IPS DF 6.9 (cell line): ENCODE results near the gene TMEM107.

ENCODE experiments used
- DNase-seq: peaks from one replicate; pipeline ENCODE4 v3.0.0-alpha.2; 2013; ENCODE audit warnings: low read depth, low spot score
- H3K27ac ChIP-seq: one replicate; pipeline ENCODE4 v1.5.1; 2013; ENCODE audit warnings: low read length, control low read depth
- H3K27me3 ChIP-seq: 2 replicates; pipeline ENCODE4 v1.6.1; 2013; ENCODE audit warnings: mild to moderate bottlenecking, low read length; ENCODE audit not compliant: control insufficient read depth, insufficient read depth
- H3K36me3 ChIP-seq: 2 replicates; pipeline ENCODE4 v1.6.1; 2013; ENCODE audit warnings: low read length; ENCODE audit not compliant: control insufficient read depth, insufficient read depth
- H3K4me1 ChIP-seq: 2 replicates; pipeline ENCODE4 v1.6.1; 2013; ENCODE audit warnings: low read length; ENCODE audit not compliant: control insufficient read depth, insufficient read depth
- H3K4me3 ChIP-seq: 2 replicates; pipeline ENCODE4 v1.5.1; 2013; ENCODE audit warnings: mild to moderate bottlenecking, low read length
- H3K9me3 ChIP-seq: 2 replicates; pipeline ENCODE4 v1.6.1; 2013; ENCODE audit warnings: low read length, inconsistent platforms; ENCODE audit not compliant: control insufficient read depth, insufficient read depth
- WGBS: extraction: QIAGEN DNeasy Blood & Tissue Kit; methylation state at CpG from one replicate; pipeline ENCODE4 v1.1.7; 2013; ENCODE audit warnings: mixed read lengths, missing lambda C conversion rate; ENCODE audit not compliant: insufficient read length, insufficient coverage; 5-methylcytosine and 5-hydroxymethylcytosine counted together

The TMEM107 gene

DNA sequence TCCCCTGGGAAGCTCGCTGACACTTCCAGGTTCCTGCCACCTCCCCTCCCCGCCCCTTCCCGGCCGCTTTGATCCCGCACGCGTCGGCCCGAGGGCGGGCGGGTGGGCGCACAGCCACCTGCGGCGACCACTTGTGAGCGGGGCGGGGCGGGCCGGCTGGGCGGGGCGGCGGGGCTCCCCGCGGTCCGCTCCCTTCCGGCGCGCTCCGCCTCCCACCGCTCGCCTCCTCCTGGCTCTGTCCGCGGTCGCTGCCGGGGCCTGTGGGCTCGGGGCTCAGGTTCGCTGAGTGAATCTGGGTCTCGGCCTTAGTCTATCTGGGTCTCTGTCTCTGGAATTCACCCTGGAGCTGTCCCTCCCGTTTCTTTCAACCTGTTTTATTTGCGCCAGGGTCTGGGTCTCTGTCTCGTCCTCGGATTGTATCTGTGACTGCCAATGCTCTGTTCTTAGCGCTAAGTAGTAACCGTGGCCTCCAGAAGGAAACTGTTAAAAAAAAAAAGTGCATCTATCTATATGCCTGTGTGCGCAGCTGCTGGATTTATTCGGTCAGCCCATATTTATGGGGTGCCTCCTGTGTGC, 49.6 kb downstream of the TMEM107 start:
- DNase-seq: no peak
- no CpG with 5 or more reads among the region's 45 CpGs for WGBS
- H3K4me3 ChIP-seq: peak overlapping the region; percentile 74
- no peaks in the 10 kb centered on the region; the same call in 1 of the 2 replicates for H3K36me3 ChIP-seq
- H3K9me3 ChIP-seq: no peaks in the 10 kb centered on the region
- no peak overlapping the region for H3K27ac ChIP-seq
- H3K4me1 ChIP-seq: 0 out of 2 replicates have a peak, but pooled peaks cover 3% of the 10 kb centered on the region
- peaks cover 37% of the 10 kb centered on the region for H3K27me3 ChIP-seq

DNA sequence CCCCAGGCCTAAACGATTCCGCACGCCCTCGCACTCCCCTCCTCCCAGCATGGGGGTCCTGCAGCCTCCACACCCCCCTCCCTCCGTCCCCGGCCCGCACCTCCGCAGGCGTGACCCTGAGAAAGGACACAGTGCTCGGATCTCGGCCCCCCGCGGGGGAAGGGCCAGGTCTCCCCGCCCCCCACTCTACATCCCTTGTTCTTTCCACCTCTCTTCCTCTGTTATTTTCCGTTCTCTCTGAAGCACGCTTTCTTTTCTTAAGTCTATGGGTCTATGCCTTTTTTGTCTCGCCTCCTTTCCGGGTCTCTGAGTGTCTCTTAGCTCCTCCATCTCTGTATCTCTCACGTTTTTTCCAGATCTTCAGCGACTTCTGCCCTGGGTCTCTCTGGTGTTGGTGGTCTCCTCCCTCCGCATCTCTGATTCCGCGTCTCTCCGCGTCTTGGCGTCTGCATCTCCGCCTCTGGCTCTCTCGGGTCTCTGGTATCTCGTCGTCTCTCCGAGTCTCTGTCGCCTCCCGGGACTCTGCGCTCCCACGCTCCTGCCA, 50.2 kb downstream of the TMEM107 start:
- Histone ChIP-seq H3K4me1 (0 out of 2 replicates have a peak, but pooled peaks cover 3% of the 10 kb centered on the region), H3K4me3 (peak overlapping the region; percentile 74), H3K9me3 (no peaks in the 10 kb centered on the region), H3K36me3 (no peaks in the 10 kb centered on the region; the same call in 1 of the 2 replicates), H3K27me3 (peaks cover 37% of the 10 kb centered on the region), H3K27ac (no peak overlapping the region)
- WGBS: no CpG with 5 or more reads among the region's 35 CpGs
- DNase-seq: no peak

DNA sequence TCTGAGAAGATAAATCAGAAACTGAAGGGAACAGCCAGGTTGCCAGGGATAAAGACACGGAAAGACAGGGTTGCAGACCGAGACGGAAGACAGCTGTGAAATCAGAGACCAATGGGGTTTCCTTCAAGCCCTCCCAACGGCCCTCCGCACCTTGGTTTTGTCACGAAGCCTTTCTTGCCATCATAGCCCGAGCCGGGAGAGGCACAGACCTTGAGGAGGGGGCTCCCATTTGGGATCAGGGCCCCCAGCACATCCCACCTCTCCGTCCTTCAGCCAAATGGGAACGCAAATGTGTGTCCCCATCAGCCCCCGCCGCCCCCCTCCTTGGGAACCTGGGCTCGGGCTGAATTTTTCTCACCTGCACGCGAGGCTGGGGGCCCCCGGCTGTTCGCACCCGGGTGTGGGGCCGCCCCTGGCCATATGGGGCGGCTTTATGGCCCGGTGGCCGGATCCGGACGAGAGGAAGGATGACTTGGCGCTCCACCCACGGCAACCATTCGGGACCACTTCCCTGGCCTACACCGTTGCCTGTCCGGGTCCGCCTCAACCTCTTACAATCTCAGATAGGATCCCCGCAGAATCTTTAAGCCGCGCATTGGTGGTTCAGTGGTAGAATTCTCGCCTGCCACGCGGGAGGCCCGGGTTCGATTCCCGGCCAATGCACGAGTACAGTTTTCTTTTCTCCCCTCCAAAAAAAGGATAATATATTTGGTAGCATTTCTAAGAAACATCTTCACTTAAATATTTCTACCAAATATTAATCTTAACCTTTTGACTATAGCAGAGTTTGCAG, 50.8 kb downstream of the TMEM107 start:
- Histone ChIP-seq H3K4me3 (peak overlapping the region; percentile 74; the same call in 1 of the 2 replicates), H3K9me3 (no peaks in the 10 kb centered on the region), H3K4me1 (0 out of 2 replicates have a peak, but pooled peaks cover 3% of the 10 kb centered on the region), H3K36me3 (no peaks in the 10 kb centered on the region; the same call in 1 of the 2 replicates), H3K27ac (no peak overlapping the region), H3K27me3 (peaks cover 37% of the 10 kb centered on the region)
- no CpG with 5 or more reads among the region's 40 CpGs for WGBS
- no peak for DNase-seq

DNA sequence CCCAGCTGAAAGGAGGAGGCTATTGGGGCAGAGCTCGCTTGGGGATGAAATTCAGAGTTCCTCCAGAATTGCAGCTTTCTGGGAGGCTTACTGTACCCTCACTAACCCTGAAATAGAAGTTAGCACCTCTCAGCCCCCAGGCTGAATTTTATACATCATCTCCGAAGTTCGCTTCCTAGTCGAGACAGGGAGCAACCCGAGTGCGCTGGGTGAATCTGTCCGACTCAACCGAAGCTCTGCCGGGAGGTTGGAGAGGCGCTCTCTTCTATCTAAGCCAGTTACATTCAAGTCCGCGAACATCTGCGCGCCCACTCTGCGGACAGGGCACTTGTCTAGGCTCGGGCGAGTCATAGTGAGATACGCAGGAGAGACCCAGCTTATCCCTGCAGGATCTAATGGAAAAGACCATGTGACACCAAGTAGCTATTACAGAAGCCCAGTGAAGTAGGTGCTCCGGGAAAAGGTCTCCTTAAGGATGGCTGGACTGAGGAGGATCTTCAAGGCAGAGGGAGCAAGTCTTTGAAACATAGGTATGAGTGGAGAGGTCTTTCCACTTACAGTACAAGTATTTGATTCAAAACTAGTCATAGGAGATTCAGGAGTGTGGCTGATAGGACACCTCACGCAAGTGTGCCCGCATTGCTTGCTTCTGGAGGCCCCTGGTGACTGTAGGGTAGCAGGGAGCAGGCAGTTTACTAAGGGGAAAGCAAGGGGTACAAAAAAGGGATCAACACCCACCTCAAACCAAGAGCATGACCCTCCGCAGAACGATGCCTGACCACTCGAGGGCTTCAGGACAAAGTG, 51.6 kb downstream of the TMEM107 start:
- Histone ChIP-seq H3K4me1 (0 out of 2 replicates have a peak, but pooled peaks cover 3% of the 10 kb centered on the region), H3K9me3 (no peaks in the 10 kb centered on the region), H3K4me3 (peak overlapping the region; percentile 73; the same call in 1 of the 2 replicates), H3K27me3 (peaks cover 37% of the 10 kb centered on the region), H3K36me3 (no peaks in the 10 kb centered on the region; the same call in 1 of the 2 replicates), H3K27ac (no peak overlapping the region)
- DNase-seq: no peak
- no CpG with 5 or more reads among the region's 24 CpGs for WGBS

DNA sequence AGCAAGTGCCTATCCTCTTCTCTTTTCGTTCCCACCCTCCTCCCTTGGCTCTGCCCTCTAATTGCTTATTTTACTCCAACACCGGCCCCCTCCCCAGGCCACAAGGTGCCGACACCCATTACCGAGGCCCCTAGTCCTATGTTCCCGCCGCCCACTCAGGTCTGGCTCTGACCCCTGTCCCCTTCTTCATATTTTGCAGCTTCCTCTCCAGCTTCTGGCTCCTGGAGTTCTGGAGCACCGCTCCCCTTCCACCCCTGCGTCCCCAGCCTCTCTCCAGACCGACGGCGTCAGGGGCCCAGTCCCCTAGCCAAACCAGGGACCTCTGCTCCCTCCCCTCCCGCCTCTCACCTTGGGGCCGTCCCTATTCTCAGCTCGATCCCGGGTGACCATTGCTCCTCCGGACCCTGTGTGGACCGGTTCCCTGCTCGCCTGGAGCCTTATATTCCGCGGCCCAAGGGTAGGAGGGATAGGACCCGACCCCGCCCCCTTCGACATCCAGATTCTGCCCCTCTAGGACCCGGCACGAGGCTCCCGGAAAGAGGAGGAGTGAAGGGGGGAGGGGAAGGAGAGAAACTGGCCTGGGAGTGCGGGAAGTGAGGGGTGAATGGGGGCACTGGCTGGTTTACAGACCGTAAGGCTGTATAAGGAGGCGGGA, 52.4 kb downstream of the TMEM107 start, which contains the start of gene HES7:
Gene HES7, minus strand, starts transcription at position 412 of the 655 bp plus-strand sequence. Its CDS starts 22 bp downstream, at position 390.
- H3K27me3 ChIP-seq: peaks cover 37% of the 10 kb centered on the region
- H3K27ac ChIP-seq: no peak within 1 kb of the TSS
- no peaks in the 10 kb centered on the region for H3K9me3 ChIP-seq
- no CpG with 5 or more reads among the region's 29 CpGs for whole genome bisulfite sequencing
- H3K36me3 ChIP-seq: no peaks in the 10 kb centered on the region; the same call in 1 of the 2 replicates
- H3K4me3 ChIP-seq: peak within 1 kb of the TSS; percentile 73; the same call in 1 of the 2 replicates
- no peak for DNase-seq
- H3K4me1 ChIP-seq: 0 out of 2 replicates have a peak, but pooled peaks cover 3% of the 10 kb centered on the region

DNA sequence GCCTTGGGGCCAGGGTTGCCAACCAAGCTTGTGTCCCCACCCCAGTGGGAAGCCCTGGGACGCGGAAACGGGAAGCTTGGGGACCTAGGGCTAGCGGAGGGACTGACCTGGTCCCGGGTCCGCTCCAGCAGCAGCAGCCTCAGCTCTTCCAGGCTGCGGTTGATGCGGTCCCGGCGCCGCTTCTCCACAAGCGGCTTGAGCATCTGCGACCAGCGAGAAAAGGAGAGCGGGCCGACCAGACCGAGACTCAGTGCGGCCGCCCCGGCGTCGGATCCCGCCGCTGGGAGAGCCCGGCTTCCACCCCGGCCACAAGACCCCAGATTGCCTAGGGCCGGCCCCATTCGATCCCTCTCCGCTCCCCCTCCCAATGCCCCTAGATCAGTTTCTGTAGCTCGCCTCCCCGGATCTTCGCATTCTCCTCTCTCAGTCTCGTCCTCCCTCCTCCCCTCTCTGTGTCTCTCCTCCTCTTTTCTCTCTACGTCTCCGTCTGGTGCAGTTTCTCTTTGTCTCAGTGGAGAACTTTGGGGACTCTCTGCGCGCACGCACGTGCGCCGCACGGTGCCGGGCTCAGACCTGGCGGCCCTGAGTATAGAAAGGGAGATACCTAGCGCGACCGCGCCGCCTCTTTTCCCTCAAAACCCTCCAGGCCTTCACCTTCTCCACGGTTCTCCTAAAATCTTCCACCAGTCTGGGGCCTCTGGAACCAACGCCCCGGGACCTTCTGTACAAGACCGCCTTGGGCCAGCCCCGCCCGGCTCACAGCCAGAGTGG, 53.1 kb downstream of the TMEM107 start:
- Histone ChIP-seq H3K27me3 (peaks cover 36% of the 10 kb centered on the region), H3K4me3 (peak overlapping the region; percentile 73; the same call in 1 of the 2 replicates), H3K4me1 (0 out of 2 replicates have a peak, but pooled peaks cover 3% of the 10 kb centered on the region), H3K36me3 (no peaks in the 10 kb centered on the region; the same call in 1 of the 2 replicates), H3K9me3 (no peaks in the 10 kb centered on the region), H3K27ac (no peak overlapping the region)
- no peak for DNase-seq
- WGBS: no CpG with 5 or more reads among the region's 55 CpGs
